GM19395 (cell line): ENCODE data around the gene MYG1.
A peak's percentile ranks its signal among the peaks of the same experiment; 100 is the strongest.

ENCODE experiments used
- ATAC-seq: cut with Tn5 transposase; IDR thresholded peaks from one replicate; pipeline ENCODE4 v1.9.1; 2021; ENCODE audit warnings: mild to moderate bottlenecking, moderate library complexity; ENCODE audit not compliant: unreplicated experiment

MYG1 gene

DNA sequence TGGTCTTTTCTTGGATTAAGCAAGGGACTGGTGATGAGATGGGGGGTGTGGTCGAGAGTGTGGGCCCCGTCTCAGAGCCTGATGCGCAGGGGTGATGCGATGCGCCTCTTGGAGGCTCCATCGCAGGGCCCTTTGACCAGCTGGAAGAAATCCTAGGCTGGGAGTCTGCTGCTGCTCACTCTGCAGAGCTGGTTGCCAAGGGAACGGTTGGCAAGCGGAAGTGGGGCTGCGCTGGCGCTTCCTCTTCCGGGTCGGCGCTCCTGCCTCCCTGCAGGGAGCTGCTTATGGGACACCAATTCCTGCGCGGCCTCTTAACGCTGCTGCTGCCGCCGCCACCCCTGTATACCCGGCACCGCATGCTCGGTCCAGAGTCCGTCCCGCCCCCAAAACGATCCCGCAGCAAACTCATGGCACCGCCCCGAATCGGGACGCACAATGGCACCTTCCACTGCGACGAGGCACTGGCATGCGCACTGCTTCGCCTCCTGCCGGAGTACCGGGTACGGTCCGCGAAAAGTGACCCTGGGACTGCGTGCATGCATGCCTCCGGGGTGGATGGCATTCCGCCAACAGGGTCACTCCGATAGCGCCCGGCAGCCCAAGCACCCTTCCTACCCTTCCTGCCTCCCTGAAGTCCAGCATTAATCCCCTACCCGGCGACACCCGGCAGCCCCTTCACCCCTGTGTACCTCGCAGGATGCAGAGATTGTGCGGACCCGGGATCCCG is at the start of gene MYG1:
MYG1 (plus strand) TSS at position 242 of the 727 bp plus-strand sequence; CDS start at position 285, 43 bp downstream.
- peak; percentile 77 for ATAC-seq

DNA sequence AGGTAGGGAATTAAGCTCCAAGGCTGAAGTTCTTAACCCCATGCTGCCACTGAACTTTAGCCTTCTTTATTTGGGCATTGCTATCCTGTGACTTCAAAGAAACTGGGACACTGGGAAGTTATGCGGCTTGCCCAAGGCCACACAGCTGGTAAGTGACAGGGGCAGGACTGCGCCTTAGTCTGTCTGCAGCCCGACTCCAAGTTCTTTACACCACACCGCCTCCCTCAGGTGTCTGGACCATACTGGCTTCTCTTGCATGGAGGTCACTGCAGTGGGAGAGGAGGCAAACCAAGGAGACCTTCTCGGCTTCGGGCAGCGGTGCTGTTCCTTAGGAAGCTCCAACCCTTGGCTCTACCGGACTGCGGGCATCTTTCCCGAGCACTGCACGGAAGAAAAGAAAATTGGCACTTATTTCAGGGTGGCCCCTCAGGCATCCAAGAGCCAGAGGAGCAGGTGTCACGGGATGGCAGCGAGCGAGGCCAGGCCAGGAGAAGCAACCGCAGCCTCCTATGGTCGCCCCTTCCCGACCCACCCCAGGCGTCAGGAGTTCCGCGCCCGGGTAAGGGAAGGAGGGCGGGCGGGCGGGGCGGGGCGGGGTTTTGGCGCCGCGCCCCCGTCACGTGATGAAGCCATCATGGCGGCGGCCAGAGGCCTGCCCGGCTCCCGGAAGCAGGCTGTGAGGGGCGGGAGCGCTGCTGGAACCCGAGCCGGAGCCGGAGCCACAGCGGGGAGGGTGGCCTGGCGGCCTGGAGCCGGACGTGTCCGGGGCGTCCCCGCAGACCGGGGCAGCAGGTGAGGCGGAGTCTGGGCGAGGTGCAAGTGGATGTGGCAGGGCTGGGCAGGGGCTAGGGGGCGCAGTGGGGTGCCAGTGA is 47.8 kb upstream of the MYG1 start:
- peak; percentile 77 for ATAC-seq

GRCh38 chr12:53252349-53252916 is 47.1 kb upstream of the MYG1 start:
- ATAC-seq: peak; percentile 12

- ATAC-seq: no peak
These were observed 46.2 kb upstream of the MYG1 start for GRCh38 chr12:53253298-53253697.

GRCh38 chr12:53254816-53255545 is 44.5 kb upstream of the MYG1 start:
- no peak for ATAC-seq

DNA sequence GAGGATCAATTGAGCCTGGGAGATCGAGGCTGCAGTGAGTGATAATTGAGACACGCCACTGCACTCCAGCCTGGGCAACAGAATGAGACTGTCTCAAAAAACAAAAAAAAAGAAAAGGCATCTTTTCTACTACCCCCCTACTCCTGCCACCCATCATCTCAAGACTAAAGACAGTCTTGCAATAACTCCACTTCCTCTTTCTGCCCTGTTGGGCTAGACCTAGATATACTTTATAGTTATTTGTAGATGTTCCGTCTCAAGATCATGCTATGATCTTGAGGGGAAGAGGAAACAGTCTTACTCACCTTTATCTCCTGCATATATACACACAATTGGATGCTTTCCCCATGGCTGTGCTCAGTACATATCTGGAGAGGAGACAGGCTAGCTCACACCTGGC is 43.5 kb upstream of the MYG1 start:
- ATAC-seq: no peak

DNA sequence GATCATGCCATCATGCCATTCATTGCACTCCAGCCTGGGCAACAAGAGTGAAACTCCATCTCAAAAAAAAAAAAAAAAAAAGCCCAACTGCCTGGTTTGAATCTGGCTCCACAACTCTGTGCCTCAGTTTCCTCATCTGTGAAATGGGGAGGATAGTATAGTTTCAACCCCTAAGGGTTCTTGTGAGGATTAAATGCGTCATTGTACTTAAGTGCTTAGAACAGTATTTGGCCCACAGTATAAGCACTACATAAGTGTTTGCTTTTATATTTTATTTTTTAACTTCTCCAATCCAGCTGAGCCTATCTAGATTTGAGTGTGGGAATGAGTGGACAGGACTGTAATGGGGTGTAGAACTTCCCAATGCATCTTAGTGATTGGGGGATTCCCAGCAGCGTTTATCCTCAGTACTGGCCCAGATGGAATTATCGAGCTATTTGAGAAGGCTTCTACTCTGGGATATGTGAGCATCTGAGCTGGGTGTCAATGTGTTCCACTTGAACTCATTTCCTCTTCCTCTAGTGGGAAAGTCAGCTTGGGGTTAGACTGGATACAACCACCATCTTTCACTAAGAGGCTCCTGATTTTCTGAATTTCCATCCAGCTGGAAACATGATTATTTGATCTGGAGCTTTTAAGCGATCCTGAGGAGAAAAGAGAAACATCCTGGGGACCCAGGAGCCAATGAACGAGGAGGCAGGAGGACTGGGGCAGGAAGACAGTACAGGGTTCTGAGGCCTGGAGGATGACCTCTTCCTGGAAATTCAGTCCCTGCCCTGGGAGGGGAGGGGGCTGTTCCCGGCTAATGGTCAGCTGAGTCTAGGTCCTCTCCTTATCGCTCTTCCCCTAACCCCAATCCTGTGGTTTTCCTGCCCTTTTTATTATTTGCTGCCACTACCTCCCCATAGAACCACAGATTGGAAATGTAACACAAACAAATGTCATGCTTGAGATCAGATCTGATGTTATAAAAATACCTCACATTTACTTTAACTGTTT is 40.7 kb upstream of the MYG1 start:
- no peak for ATAC-seq

DNA sequence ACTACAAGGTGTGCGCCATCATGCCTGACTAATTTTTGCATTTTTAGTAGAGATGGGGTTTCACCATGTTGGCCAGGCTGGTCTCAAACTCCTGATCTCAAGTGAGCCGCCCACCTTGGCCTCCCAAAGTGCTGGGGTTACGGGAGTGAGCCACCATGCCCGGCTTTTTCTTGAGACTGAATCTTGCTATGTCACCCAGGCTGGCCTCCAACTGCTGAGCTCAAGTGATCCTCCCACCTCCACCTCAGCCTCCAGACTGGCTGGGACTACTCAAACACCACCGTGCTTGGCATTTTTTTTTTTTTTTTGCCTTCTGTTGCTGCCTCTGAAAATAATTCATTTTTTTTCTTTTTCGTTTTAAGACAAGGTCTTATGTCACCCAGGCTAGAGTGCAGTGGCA is 39.6 kb upstream of the MYG1 start:
- no peak for ATAC-seq

GRCh38 chr12:53265783-53266182 is 33.7 kb upstream of the MYG1 start:
- ATAC-seq: no peak

- peak; percentile 31 for ATAC-seq
These were observed 32.0 kb upstream of the MYG1 start for GRCh38 chr12:53267306-53267998.

DNA sequence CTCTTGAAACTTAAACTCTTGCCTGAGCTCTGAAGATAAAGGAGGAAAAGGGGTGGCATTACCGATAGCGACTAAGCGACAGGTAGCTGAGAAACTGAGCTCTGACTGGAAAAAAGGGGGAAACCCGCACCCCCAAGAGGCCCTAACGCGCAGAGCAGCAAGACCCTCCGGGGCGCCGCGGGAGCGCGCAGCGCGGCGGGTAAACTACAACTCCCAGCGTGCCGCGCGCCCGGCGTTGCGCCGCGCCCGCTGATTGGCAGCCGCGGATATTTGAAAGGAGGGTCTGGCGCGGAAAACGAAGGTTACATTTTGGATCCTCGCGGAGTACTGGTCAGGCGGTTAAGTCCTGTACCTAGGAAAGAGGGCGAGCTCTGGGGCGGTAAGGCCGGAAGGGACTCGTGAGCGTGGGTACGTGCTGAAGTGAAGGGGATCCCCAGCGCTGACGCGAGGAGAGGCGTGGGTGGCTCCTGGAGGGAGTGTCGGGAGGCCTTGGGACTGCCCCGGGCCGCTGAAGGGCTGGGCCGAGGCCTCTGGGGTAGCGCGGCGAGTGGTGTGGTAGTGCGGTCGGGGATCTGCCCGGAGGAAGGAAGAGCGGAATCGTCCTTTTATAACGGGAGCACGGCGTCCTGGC is 31.4 kb upstream of the MYG1 start, which contains the start of gene ESPL1:
ESPL1 (plus strand) TSS at position 301 of the 631 bp plus-strand sequence. CDS start 468 bp downstream, outside the sequence.
- ATAC-seq: peak; percentile 83

GRCh38 chr12:53268630-53269562 is 30.6 kb upstream of the MYG1 start:
- peak; percentile 6 for ATAC-seq

DNA sequence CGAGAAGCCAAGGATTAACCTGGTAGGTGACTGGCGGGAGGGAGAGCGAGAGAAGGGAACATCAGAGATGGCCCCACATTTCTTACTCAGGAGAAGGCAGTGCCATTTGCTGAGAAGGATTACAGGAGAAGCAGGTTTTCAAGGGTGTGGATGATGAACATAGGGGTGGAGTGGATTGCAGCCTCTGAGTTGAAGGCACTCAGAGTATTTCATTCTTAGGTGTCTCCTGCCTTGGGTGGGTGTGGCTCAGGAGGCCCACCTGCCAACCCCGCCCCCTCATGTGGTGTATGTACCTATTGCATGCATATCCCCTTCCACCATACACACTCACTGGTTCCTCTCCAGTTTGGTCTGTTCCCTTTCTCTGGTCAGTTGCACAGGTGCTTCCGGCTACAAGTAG is 25.1 kb upstream of the MYG1 start:
- ATAC-seq: no peak

DNA sequence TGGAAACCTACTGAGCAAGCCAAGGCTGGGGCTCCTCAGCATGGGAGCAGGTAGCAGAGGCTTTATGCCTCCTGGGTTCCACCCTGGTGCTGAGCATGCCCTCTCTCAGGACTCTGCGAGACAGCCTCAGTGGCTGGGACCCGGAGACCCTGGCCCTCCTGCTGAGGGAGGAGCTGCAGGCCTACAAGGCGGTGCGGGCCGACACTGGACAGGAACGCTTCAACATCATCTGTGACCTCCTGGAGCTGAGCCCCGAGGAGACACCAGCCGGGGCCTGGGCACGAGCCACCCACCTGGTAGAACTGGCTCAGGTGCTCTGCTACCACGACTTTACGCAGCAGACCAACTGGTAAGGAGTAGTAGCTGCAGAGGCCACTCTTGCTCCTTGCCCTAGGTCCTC is 23.0 kb upstream of the MYG1 start:
- ATAC-seq: no peak

DNA sequence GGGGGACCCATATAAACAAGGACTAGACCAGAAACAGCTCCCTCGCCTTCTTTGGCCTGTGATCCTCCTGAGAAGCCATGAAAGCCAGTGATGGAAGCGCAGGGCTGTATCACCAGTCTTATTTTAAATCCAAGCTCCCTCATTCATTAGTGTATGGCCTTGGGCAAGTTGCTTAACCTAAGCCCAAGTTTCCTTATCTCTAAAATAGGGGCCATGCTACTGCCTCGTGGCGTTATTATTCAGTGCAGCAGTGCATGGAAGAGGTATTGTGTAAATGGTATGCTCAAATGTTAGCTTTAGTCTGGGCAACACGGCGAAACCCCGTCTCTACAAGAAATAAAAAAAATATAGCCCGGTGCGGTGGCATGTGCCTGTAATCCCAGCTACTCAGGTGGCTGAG is 21.5 kb upstream of the MYG1 start:
- ATAC-seq: no peak

- ATAC-seq: no peak
These were observed 20.1 kb upstream of the MYG1 start for GRCh38 chr12:53279283-53279869.

- ATAC-seq: no peak
These were observed 19.5 kb upstream of the MYG1 start for GRCh38 chr12:53279888-53280498.
